Cerebellar nuclear complex (tissue), 1 donor: ENCODE data around the gene PALD1.

Source experiments
- DNase-seq, 2 experiments: peaks; one replicate each; lab custom pipeline; 2025; lab: John Stamatoyannopoulos, UW

Gene PALD1

GRCh38 chr10:70457759-70458305 lies 20.7 kb upstream of the PALD1 start:
- DNase-seq = no peak

- DNase-seq = no peak
Observed at GRCh38 chr10:70458329-70459060, 20.1 kb upstream of the PALD1 start.

DNA sequence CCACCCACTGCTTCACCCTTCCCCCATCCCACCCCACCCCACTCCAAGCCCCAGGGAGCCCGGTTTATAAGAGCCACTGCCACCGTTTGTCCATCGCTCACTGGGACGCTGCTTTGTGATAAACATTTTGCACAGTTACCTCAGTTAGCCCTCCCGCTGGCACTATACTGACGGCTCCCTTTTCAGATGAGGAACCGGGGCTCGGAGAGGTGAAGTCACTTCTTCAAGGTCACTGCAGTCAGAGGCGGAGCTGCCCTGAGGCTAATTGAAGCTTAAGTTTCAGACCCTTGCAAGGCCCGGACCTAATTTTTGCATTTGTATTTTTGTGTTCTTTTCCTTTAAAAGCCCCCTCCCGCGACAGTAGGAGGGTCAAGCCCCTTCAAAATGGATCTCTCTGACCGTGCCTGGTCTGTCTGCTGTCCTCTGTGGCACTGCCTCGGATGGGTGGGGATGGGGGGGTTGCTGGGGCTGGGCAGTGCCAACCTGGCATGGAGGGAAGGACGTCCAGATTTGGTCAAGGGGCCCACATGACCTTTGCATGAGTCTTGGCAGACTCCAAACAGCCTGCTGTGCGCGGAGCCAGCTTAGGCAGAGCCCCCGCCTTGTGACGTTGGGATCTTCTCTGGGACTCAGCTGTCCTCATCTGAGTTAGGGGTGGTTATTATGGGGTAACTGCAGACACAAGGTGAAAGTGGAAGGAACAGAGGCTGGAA lies 19.4 kb upstream of the PALD1 start:
- DNase-seq = no peak

GRCh38 chr10:70459774-70460490 lies 18.6 kb upstream of the PALD1 start:
- DNase-seq = no peak

DNA sequence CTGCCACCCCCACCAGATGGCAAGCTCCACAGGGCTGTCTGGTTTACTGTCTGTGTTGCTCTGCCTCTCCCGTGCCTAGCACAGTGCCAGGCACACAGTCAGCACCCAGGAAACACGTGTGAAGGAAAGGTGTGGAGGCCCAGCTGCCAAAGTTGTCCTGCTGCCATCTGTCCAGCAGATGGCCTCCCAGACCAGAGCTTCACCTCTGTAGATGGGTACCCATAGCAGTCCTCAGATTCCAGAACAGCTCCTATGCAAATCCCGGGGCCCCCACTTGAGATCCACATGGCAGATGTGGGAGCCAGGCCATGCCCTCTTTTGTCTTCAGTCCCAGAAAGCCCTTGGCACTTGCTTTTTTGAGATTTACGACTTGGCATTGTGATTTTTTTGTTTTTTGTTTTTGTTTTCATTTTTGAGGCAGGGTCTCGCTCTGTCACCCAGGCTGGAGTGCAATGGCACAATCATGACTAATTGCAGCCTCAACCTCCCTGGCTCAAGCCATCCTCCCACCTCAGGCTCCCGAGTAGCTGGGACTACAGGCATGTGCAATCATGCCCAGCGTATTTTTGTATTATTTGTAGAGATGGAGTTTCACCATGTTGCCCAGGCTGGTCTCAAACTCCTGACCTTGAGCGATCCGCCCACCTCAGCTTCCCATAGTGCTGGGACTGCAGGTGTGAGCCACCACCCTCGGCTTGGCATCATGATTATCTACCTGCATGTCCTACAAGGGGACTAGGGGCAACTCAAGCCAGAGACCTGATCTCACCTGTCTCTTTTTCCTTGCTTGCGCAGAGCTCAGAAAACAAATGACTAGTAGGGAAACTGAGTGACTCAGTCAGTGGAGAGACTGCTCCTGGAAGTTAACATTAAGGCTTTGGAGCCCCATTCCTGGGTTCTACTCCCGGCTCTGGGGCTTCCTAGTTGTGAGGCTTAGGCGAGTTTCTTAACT lies 16.9 kb upstream of the PALD1 start:
- DNase-seq = no peak

DNA sequence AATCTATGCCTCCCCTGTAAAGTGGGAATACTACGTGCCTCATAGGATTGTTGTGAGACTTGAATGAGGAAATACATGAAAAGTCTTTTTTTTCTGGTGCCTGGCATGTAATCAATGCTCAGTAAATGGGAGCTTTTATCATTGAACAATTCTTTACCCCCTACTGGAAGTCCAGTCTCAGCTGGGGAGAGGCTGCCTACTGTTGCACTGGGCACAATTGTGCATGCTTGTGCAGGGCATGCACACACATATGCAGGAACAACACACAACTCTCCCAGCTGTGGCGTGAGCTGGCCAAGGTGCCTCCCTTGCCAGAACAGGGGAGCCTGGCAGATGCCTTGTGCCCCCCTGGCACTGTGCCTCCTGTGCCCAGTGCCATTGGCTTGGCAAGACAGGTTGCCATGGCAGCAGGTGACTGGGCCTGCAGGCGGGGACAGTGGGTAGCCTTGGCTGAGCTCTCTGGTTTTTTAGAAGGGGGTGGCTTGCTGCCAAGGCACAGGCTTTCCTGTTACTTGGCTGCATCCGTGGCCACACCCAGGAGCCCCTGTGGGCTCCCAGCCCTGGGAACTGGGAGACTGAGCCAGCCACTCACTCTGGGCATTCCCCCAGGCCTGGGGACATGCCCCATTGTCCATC lies 16.1 kb upstream of the PALD1 start:
- peak; percentile 73 to 87 for DNase-seq

DNA sequence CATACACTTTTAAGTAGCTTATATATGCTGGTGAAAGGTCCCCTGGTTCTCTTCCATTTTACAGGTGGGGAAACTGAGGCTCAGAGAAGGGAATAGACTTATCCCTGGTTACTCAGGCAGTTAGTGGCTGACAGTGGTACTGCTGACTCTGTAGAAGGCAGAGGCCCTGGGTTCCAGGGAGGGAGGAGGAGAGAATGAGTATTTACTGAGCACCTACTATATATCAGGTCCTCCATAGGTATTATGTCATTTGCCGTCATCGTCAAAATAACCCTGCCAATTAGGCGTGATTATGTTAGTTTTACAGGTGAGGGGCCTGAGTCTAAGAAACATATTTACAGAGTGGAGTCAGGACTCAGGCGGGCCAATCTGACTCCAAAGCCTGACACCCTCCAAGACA lies 13.3 kb upstream of the PALD1 start:
- no peak for DNase-seq

GRCh38 chr10:70465832-70466231 lies 12.7 kb upstream of the PALD1 start:
- no peak for DNase-seq

- DNase-seq = no peak
Observed at GRCh38 chr10:70466951-70467350, 11.6 kb upstream of the PALD1 start.

DNA sequence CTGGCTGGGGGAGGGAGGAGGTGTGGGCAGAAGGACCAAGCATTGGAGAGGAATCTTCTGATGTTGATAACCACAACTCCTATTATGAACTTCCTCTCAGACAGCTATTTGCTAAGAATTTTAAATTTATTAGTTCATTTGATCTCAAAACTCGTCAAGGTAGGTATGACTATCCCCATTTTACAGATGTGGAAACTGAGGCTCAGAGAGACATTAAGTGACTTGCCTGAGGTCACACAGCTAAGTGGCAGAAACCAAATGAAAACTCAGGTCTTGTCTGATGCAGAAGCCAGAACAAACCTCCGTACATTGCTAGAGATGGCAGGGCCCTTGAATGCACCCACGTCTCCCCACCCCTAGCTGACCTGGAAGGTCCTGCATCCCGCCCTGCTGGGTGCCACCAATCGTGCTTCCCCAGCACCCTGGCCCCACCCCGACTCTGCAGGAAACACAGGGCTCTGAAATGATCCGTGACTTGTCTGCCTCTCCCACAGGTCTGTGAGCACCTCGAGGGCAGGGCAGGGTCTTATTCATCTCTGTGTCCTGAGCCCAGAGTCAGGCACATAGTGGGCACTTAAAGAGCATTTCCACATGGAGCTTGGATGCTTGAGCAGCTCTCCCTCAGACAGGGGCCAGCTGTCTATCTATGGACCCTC lies 5.6 kb upstream of the PALD1 start:
- DNase-seq = no peak

DNA sequence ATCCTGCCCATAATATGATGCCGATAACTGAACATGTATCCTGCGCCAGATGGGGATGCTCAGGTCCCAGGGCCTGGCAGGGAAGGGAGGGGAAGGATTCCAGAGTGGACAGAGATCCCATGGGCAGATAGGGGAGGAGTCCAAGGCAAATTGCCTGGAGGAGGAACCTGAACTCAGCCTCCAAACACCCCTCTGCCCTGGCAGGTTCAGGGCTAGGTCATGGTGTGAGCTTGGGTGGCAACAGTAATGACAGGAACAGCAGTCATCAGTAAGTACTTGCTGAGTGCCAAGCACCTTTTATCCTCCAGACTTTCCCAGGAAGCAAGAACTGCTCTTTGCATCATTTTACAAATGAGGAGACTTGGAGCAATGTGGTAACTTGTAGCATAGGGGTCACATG lies 3.8 kb upstream of the PALD1 start:
- no peak for DNase-seq

GRCh38 chr10:70475661-70476060 lies 2.9 kb upstream of the PALD1 start:
- no peak for DNase-seq

GRCh38 chr10:70476249-70477035 lies 2.1 kb upstream of the PALD1 start:
- no peak for DNase-seq

DNA sequence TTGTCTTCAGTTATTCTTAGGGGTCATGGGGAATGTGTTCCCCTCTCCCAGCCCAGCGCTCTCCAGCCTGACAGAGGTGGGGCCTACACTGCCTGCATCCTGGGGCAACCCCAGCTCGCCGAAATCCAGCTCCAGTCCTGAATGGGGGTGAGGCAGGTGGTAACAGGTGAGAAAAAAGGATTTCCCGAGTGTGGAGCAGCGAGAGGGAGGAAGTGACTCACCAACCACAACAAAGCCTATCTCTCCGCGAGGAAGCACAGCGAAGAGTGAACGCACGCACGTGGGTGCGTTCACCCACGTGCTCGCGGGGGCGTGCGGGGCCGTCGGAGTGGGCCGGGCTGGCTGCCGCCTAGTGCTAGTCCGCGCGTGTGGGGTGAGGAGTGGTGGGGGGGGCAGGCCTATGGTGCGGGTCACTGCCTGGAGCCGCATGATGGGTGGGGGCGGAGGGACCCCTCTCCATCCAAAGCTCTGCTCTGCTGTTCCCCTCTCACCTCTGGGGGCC lies 855 bp upstream of the PALD1 start:
- no peak for DNase-seq

GRCh38 chr10:70479165-70479581 lies 606 bp downstream of the PALD1 start:
- DNase-seq = no peak

GRCh38 chr10:70479626-70480238 lies 1.2 kb downstream of the PALD1 start:
- peak in 1 of 2 experiments; percentile 17 for DNase-seq

GRCh38 chr10:70480239-70480861 lies 1.8 kb downstream of the PALD1 start:
- no peak for DNase-seq

- no peak for DNase-seq
Observed at GRCh38 chr10:70481105-70481504, 2.5 kb downstream of the PALD1 start.
